Tibial artery (tissue), 4 donors: ENCODE results near the gene TSHZ2.

Source experiments
- DNase-seq, 2 donors: peaks; one replicate each; pipeline ENCODE4 v3.0.0-alpha.2; 2019
- H3K27ac ChIP-seq, 2 donors: fragments of 200-600 bp; sonication (generic) in 1 of 2; 1 replicate in 1 of 2; 2 replicates in 1 of 2; pipeline ENCODE4 v1.5.1; 2018 to 2019; ENCODE audit warnings: mild to moderate bottlenecking in 1 of 2
- H3K27me3 ChIP-seq, 2 donors: fragments of 200-600 bp; sonication (generic) in 1 of 2; one replicate each; pipeline versions ENCODE4 v1.5.1 to v1.6.0; 2016 to 2019
- H3K36me3 ChIP-seq, 3 donors: fragments of 200-600 bp; sonication (generic) in 2 of 3; one replicate each; pipeline ENCODE4 v1.5.1; 2016 to 2019; ENCODE audit warnings: mild to moderate bottlenecking in 2 of 3
- H3K4me1 ChIP-seq, 4 donors: fragments of 200-600 bp; sonication (generic) in 2 of 4; 1 replicate in 3 of 4; 2 replicates in 1 of 4; pipeline ENCODE4 v1.5.1; 2016 to 2019
- H3K4me3 ChIP-seq, 2 donors: fragments of 200-600 bp; sonication (generic) in 1 of 2; 1 replicate in 1 of 2; 2 replicates in 1 of 2; pipeline ENCODE4 v1.5.1; 2018 to 2019; ENCODE audit warnings: mild to moderate bottlenecking in 2 of 2
- H3K9me3 ChIP-seq, 3 donors: fragments of 200-600 bp; sonication (generic) in 1 of 3; one replicate each; pipeline ENCODE4 v1.5.1; 2016 to 2019
- CTCF ChIP-seq, 2 experiments: fragments of 200-600 bp in 1 of 2; fragments of 450-650 bp in 1 of 2; IDR thresholded peaks; one replicate each; pipeline ENCODE4 v1.5.1; 2017 to 2019; ENCODE audit warnings: antibody characterized with exemption in 2 of 2, mild to moderate bottlenecking in 1 of 2, moderate library complexity in 1 of 2
- intact Hi-C: fragments of 100-400 bp; cut with DNase I; formaldehyde crosslinking; loops from one replicate; pipeline ENCODE4 v1.15.0; 2023; ENCODE audit warnings: low total_unique reads

The TSHZ2 gene

GRCh38 chr20:52983726-52984450 is 11.7 kb downstream of the TSHZ2 start:
- intact Hi-C loops, result no loop called here
- TF ChIP-seq CTCF (IDR thresholded peaks at IDR 0.05), result no peak
- DNase-seq, result no peak
- Histone ChIP-seq H3K36me3 (no peaks in the 10 kb centered on the region), H3K27ac (no peak overlapping the region), H3K4me1 (no peaks in the 10 kb centered on the region), H3K9me3 (no peaks in the 10 kb centered on the region), H3K27me3 (no peaks in the 10 kb centered on the region), H3K4me3 (no peak overlapping the region)

- intact Hi-C loops, result no loop called here
- Histone ChIP-seq H3K4me3 (no peak overlapping the region), H3K9me3 (no peaks in the 10 kb centered on the region), H3K27ac (no peak overlapping the region), H3K27me3 (no peaks in the 10 kb centered on the region), H3K4me1 (no peaks in the 10 kb centered on the region), H3K36me3 (no peaks in the 10 kb centered on the region)
- TF ChIP-seq CTCF (IDR thresholded peaks at IDR 0.05), result no peak
- DNase-seq, result no peak
These were observed 12.3 kb downstream of the TSHZ2 start for GRCh38 chr20:52984451-52984810.

- no peak for DNase-seq
- Histone ChIP-seq H3K4me3 (no peak overlapping the region), H3K36me3 (no peaks in the 10 kb centered on the region), H3K27me3 (no peaks in the 10 kb centered on the region), H3K27ac (no peak overlapping the region), H3K4me1 (no peaks in the 10 kb centered on the region), H3K9me3 (no peaks in the 10 kb centered on the region)
- intact Hi-C loops, result no loop called here
- no peak for TF ChIP-seq CTCF (IDR thresholded peaks at IDR 0.05)
These were observed 13.5 kb downstream of the TSHZ2 start for GRCh38 chr20:52985687-52986086.

GRCh38 chr20:52987295-52987694 is 15.1 kb downstream of the TSHZ2 start:
- Histone ChIP-seq H3K4me1 (no peaks in the 10 kb centered on the region), H3K4me3 (no peak overlapping the region), H3K27me3 (no peaks in the 10 kb centered on the region), H3K27ac (no peak overlapping the region), H3K9me3 (no peaks in the 10 kb centered on the region), H3K36me3 (no peaks in the 10 kb centered on the region)
- TF ChIP-seq CTCF (IDR thresholded peaks at IDR 0.05), result no peak
- no peak for DNase-seq
- intact Hi-C loops, result no loop called here

GRCh38 chr20:52991830-52992229 is 19.7 kb downstream of the TSHZ2 start:
- no peak for TF ChIP-seq CTCF (IDR thresholded peaks at IDR 0.05)
- no peaks in the 10 kb centered on the region for H3K36me3 ChIP-seq
- H3K9me3 ChIP-seq, result no peaks in the 10 kb centered on the region
- intact Hi-C loops, result no loop called here
- H3K4me3 ChIP-seq, result no peak overlapping the region
- H3K27me3 ChIP-seq, result no peaks in the 10 kb centered on the region
- H3K27ac ChIP-seq, result no peak overlapping the region
- H3K4me1 ChIP-seq, result no peaks in the 10 kb centered on the region
- no peak for DNase-seq

GRCh38 chr20:52992632-52993031 is 20.5 kb downstream of the TSHZ2 start:
- no peak for TF ChIP-seq CTCF (IDR thresholded peaks at IDR 0.05)
- no peaks in the 10 kb centered on the region for H3K9me3 ChIP-seq
- no peak overlapping the region for H3K27ac ChIP-seq
- H3K4me1 ChIP-seq, result no peaks in the 10 kb centered on the region
- no peak for DNase-seq
- H3K4me3 ChIP-seq, result no peak overlapping the region
- H3K27me3 ChIP-seq, result no peaks in the 10 kb centered on the region
- no peaks in the 10 kb centered on the region for H3K36me3 ChIP-seq
- intact Hi-C loops, result no loop called here
